OCI-LY7 (cell line): Measurements from ENCODE around the gene PPFIA2. TPM values are rescaled to one million over a fixed set of nuclear protein-coding genes. Genes with fewer than 3 reads are reported as not detected.

Experiments used
- BruUV-seq: library from RNA; stranded (reverse); fragments of 400-500 nt; replicated peaks from 2 replicates; lab custom pipeline; 2021; lab: Mats Ljungman, UMichigan
- CTCF ChIA-PET: fragments of 300-600 bp; sonication (Branson Sonifier 250); formaldehyde crosslinking; loops from one replicate; lab custom pipeline; 2022; ENCODE audit warnings: antibody characterized with exemption; ENCODE audit not compliant: unreplicated experiment; lab: Charles Lee
- POLR2A ChIA-PET: fragments of 300-600 bp; sonication (Branson Sonifier 250); formaldehyde crosslinking; loops from one replicate; lab custom pipeline; 2022; ENCODE audit warnings: antibody characterized with exemption; lab: Charles Lee
- DNase-seq: peaks from one replicate; pipeline ENCODE4 v3.0.0-alpha.2; 2015; ENCODE audit warnings: low spot score
- H2AFZ ChIP-seq: fragments of 200-600 bp; sonication (generic), shearing (Covaris generic); 2 replicates; pipeline ENCODE4 v1.6.1; 2014; ENCODE audit warnings: mild to moderate bottlenecking, antibody characterized with exemption, low read length, moderate library complexity
- H3K27ac ChIP-seq: fragments of 200-600 bp; sonication (generic); 2 replicates; pipeline ENCODE4 v1.5.1; 2014; ENCODE audit warnings: mixed run types, low read depth, mild to moderate bottlenecking, moderate library complexity, low read length, inconsistent platforms; ENCODE audit not compliant: poor library complexity, severe bottlenecking
- H3K36me3 ChIP-seq: fragments of 200-600 bp; sonication (generic); 2 replicates; pipeline ENCODE4 v1.6.1; 2014; ENCODE audit warnings: mild to moderate bottlenecking, antibody characterized with exemption, low read length, moderate library complexity, mixed read lengths; ENCODE audit not compliant: insufficient read depth
- H3K4me1 ChIP-seq: fragments of 200-600 bp; sonication (generic); 2 replicates; pipeline ENCODE4 v1.5.1; 2014; ENCODE audit warnings: mild to moderate bottlenecking, low read length; ENCODE audit not compliant: insufficient read depth, poor library complexity, severe bottlenecking
- H3K4me2 ChIP-seq: fragments of 200-600 bp; sonication (generic); 2 replicates; pipeline ENCODE4 v1.6.1; 2014; ENCODE audit warnings: mild to moderate bottlenecking, low read length
- H3K4me3 ChIP-seq: fragments of 200-600 bp; sonication (generic); 2 replicates; pipeline ENCODE4 v1.5.1; 2014; ENCODE audit warnings: mild to moderate bottlenecking, low read depth, low read length; ENCODE audit not compliant: poor library complexity, severe bottlenecking
- H3K79me2 ChIP-seq: fragments of 200-600 bp; sonication (generic); 2 replicates; pipeline ENCODE4 v1.6.1; 2016; ENCODE audit warnings: low read depth, mild to moderate bottlenecking, low read length, moderate library complexity, mixed read lengths; ENCODE audit not compliant: insufficient read depth
- H3K9me2 ChIP-seq: fragments of 200-600 bp; sonication (generic); 2 replicates; pipeline ENCODE4 v1.6.1; 2016; ENCODE audit warnings: mild to moderate bottlenecking, low read length, mixed read lengths; ENCODE audit not compliant: insufficient read depth
- H3K9me3 ChIP-seq: fragments of 200-600 bp; sonication (generic); 2 replicates; pipeline ENCODE4 v1.6.1; 2014; ENCODE audit warnings: mild to moderate bottlenecking, mixed run types, low read length, mixed read lengths
- H4K20me1 ChIP-seq: fragments of 200-600 bp; sonication (generic); 2 replicates; pipeline ENCODE4 v1.6.1; 2014; ENCODE audit warnings: mild to moderate bottlenecking, antibody characterized with exemption, low read length, moderate library complexity, mixed read lengths; ENCODE audit not compliant: insufficient read depth
- CTCF ChIP-seq: fragments of 200-600 bp; sonication (generic); conservative IDR thresholded peaks from 2 replicates; pipeline ENCODE4 v1.5.1; 2014; ENCODE audit warnings: mild to moderate bottlenecking, antibody characterized with exemption, low read length, moderate library complexity, mixed read lengths
- EZH2phosphoT487 ChIP-seq: fragments of 200-600 bp; sonication (generic); IDR thresholded peaks from 2 replicates; pipeline ENCODE4 v1.6.1; 2018; ENCODE audit warnings: low read depth, borderline replicate concordance, mild to moderate bottlenecking, mixed run types, antibody characterized with exemption, low read length, moderate library complexity, mixed read lengths
- intact Hi-C: fragments of 100-400 bp; cut with micrococcal nuclease; formaldehyde crosslinking; loops from one replicate; pipeline ENCODE4 v1.10.0; 2022; ENCODE audit not compliant: unreplicated experiment
- total RNA-seq, 2 experiments: library from RNA; depleted of rRNA in 1 of 2; stranded (reverse); fragments of >200 nt in 1 of 2; shearing (Covaris generic) in 1 of 2; gene quantifications; 2 replicates each; pipeline ENCODE4 v1.2.3, GENCODE V29; 2014 to 2022

Gene PPFIA2
- total RNA-seq, 2 experiments from 2014 or later: not detected

GRCh38 chr12:81468206-81468605 lies 290.9 kb downstream of the PPFIA2 start:
- CTCF ChIA-PET: no interaction called here
- H3K9me2 ChIP-seq: no peaks in the 10 kb centered on the region
- no peak overlapping the region for H2AFZ ChIP-seq
- TF ChIP-seq CTCF (no peak), EZH2phosphoT487 (no peak)
- POLR2A ChIA-PET: interaction anchor here (0.6 to 0.7 kb wide), 2 partner anchors 31 to 293 kb away, joined by 6 to 7 read pairs; no protein-coding TSS in a partner anchor
- H3K36me3 ChIP-seq: no peaks in the 10 kb centered on the region
- intact Hi-C loops: no loop called here
- H3K4me1 ChIP-seq: no peaks in the 10 kb centered on the region
- H4K20me1 ChIP-seq: no peaks in the 10 kb centered on the region
- no peak overlapping the region for H3K4me2 ChIP-seq
- H3K79me2 ChIP-seq: no peaks in the 10 kb centered on the region
- no peaks in the 10 kb centered on the region for H3K9me3 ChIP-seq
- H3K4me3 ChIP-seq: no peak overlapping the region
- H3K27ac ChIP-seq: no peak overlapping the region
- no peak for DNase-seq
- no TSS peak for BruUV-seq

- ChIA-PET CTCF (no interaction called here), POLR2A (no interaction called here)
- no peaks in the 10 kb centered on the region for H3K9me3 ChIP-seq
- H3K4me1 ChIP-seq: no peaks in the 10 kb centered on the region
- no peaks in the 10 kb centered on the region for H3K79me2 ChIP-seq
- H3K36me3 ChIP-seq: no peaks in the 10 kb centered on the region
- no peaks in the 10 kb centered on the region for H3K9me2 ChIP-seq
- H3K27ac ChIP-seq: no peak overlapping the region
- no peak overlapping the region for H2AFZ ChIP-seq
- TF ChIP-seq EZH2phosphoT487 (no peak), CTCF (no peak)
- no peak overlapping the region for H3K4me2 ChIP-seq
- H4K20me1 ChIP-seq: no peaks in the 10 kb centered on the region
- BruUV-seq: no TSS peak
- no peak overlapping the region for H3K4me3 ChIP-seq
- intact Hi-C loops: no loop called here
- DNase-seq: no peak
Observed at GRCh38 chr12:81465876-81466275, 293.3 kb downstream of the PPFIA2 start.

- CTCF ChIA-PET: no interaction called here
- no peak for DNase-seq
- H3K27ac ChIP-seq: no peak overlapping the region
- no peak overlapping the region for H3K4me2 ChIP-seq
- no TSS peak for BruUV-seq
- POLR2A ChIA-PET: interaction anchor here (0.7 to 1.4 kb wide), 2 partner anchors 21 to 128 kb away, joined by 4 read pairs; no protein-coding TSS in a partner anchor
- TF ChIP-seq CTCF (no peak), EZH2phosphoT487 (no peak)
- H3K79me2 ChIP-seq: no peaks in the 10 kb centered on the region
- no peak overlapping the region for H2AFZ ChIP-seq
- intact Hi-C loops: no loop called here
- H4K20me1 ChIP-seq: no peaks in the 10 kb centered on the region
- no peaks in the 10 kb centered on the region for H3K9me3 ChIP-seq
- H3K4me1 ChIP-seq: no peaks in the 10 kb centered on the region
- H3K4me3 ChIP-seq: no peak overlapping the region
- no peaks in the 10 kb centered on the region for H3K9me2 ChIP-seq
- H3K36me3 ChIP-seq: no peaks in the 10 kb centered on the region
Observed at GRCh38 chr12:81465191-81465590, 294.0 kb downstream of the PPFIA2 start.
